SU-DHL-6 (cell line): ENCODE measurements around the gene ST3GAL6.

Experiments used
- H2AFZ ChIP-seq: fragments of 200-600 bp; sonication (generic); 2 replicates; pipeline ENCODE4 v1.6.1; 2014; ENCODE audit warnings: low read depth, mild to moderate bottlenecking, moderate library complexity, mixed read lengths, antibody characterized with exemption, low read length; ENCODE audit not compliant: severe bottlenecking
- H3F3A ChIP-seq: fragments of 200-600 bp; shearing (Covaris generic); 2 replicates; pipeline ENCODE4 v1.6.0; 2016; ENCODE audit warnings: antibody characterized with exemption, mild to moderate bottlenecking; ENCODE audit not compliant: insufficient read depth
- H3K27ac ChIP-seq: fragments of 200-600 bp; sonication (generic); 2 replicates; pipeline ENCODE4 v1.5.1; 2016; ENCODE audit warnings: low read depth, mild to moderate bottlenecking, low read length, moderate library complexity, mixed read lengths
- H3K27me3 ChIP-seq: fragments of 200-600 bp; sonication (generic), shearing (Covaris generic); 2 replicates; pipeline ENCODE4 v1.6.0; 2014; ENCODE audit warnings: mild to moderate bottlenecking, low read length
- H3K36me3 ChIP-seq: fragments of 200-600 bp; sonication (generic); 2 replicates; pipeline ENCODE4 v1.6.1; 2014; ENCODE audit warnings: mild to moderate bottlenecking, low read length, mixed read lengths
- H3K4me2 ChIP-seq: fragments of 300-600, 200-600 bp; shearing (Covaris generic), sonication (generic); 2 replicates; pipeline ENCODE4 v1.6.0; 2014; ENCODE audit warnings: low read length, low read depth, mild to moderate bottlenecking; ENCODE audit not compliant: poor library complexity, severe bottlenecking
- H3K4me3 ChIP-seq: fragments of 200-600 bp; sonication (generic); 2 replicates; pipeline ENCODE4 v1.5.1; 2014; ENCODE audit warnings: antibody characterized with exemption, low read length, mild to moderate bottlenecking, mixed read lengths; ENCODE audit not compliant: insufficient read depth, poor library complexity, severe bottlenecking
- H3K79me2 ChIP-seq: fragments of 200-600 bp; sonication (generic); 2 replicates; pipeline ENCODE4 v1.6.1; 2014; ENCODE audit warnings: mild to moderate bottlenecking, low read length, moderate library complexity; ENCODE audit not compliant: insufficient read depth
- H3K9ac ChIP-seq: fragments of 200-600 bp; sonication (generic); 2 replicates; pipeline ENCODE4 v1.7.0; 2014; ENCODE audit warnings: mild to moderate bottlenecking, low read length
- H3K9me2 ChIP-seq: fragments of 200-600 bp; sonication (generic); replicated peaks from 2 replicates; pipeline ENCODE4 v1.6.1; 2014; ENCODE audit warnings: low read length; ENCODE audit not compliant: insufficient read depth
- H3K9me3 ChIP-seq: fragments of 200-600 bp; sonication (generic); 2 replicates; pipeline ENCODE4 v1.6.1; 2014; ENCODE audit warnings: low read length, mixed read lengths; ENCODE audit not compliant: insufficient read depth
- H4K20me1 ChIP-seq: fragments of 200-600 bp; sonication (generic); 2 replicates; pipeline ENCODE4 v1.6.1; 2014; ENCODE audit warnings: low read depth, mild to moderate bottlenecking, antibody characterized with exemption, low read length, moderate library complexity, mixed read lengths
- CTCF ChIP-seq: fragments of 200-600 bp; sonication (generic); IDR thresholded peaks from one replicate; pipeline ENCODE4 v1.5.1; 2017; ENCODE audit warnings: antibody characterized with exemption, mild to moderate bottlenecking, low read length, moderate library complexity; ENCODE audit not compliant: insufficient read depth, poor library complexity, severe bottlenecking
- EZH2phosphoT487 ChIP-seq: fragments of 200-600 bp; sonication (generic), shearing (Covaris generic); conservative IDR thresholded peaks from 2 replicates; pipeline ENCODE4 v1.6.1; 2018; ENCODE audit warnings: mild to moderate bottlenecking, antibody characterized with exemption, low read length, moderate library complexity, mixed read lengths

Gene ST3GAL6

DNA sequence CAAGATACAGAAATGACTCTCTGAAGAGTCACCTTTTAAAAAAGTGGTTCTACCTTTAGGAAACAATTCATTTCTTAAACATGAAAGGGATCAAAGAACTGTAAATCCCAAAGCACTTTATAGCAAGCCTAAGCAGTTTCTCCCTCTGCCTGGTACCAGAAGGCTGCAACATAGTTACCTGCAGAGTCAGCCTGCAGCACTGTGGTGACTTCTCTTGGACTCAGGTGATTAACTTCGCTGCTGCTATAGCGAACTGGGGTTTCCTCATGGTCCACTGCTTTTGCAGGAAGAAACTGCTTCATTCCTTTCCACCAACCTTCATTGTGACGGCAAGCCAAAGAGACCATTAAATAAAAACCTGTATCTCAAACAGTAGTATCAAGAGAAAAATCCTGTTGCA, 37.3 kb downstream of the ST3GAL6 start:
- Histone ChIP-seq H3K4me2 (no peak overlapping the region), H4K20me1 (no peaks in the 10 kb centered on the region), H3F3A (no peaks in the 10 kb centered on the region), H2AFZ (no peak overlapping the region), H3K79me2 (no peaks in the 10 kb centered on the region), H3K9me2 (no peaks in the 10 kb centered on the region), H3K27ac (no peak overlapping the region), H3K36me3 (no peaks in the 10 kb centered on the region), H3K9ac (no peak overlapping the region), H3K4me3 (no peak overlapping the region), H3K9me3 (no peaks in the 10 kb centered on the region), H3K27me3 (no peaks in the 10 kb centered on the region)
- TF ChIP-seq EZH2phosphoT487 (no peak), CTCF (no peak)

DNA sequence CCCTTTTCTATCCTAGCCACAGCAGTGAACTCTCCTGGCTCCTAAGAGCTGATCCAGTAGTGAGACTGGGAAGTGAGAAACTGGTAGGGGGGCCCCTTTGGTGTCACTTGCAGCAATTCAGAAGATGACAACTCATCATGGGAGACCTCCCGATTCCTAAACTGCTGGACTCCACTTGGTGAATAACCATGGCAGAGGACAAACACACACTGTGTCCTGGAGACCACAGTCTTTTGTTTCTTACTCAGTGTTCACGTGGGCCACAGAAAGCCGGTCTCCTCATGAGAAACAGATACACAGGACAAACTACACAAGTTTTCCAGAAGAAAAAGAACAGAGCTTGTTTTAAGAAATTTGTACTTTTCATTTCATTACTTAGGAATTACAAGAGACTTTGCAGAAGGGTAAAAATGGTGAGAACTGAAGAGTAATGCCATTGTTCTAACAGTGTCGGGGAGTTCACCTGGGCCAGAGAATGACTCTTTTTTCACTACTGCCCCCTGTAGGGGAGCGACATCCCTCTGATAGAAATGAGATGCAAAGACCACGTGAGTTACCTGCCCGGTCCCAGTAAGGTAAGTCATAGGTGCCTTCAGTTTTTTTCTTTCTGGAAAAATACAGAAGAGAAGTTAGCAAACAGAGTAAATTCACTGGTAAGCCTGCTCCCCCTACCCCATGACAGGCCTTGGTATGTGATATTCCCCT, 38.1 kb downstream of the ST3GAL6 start:
- no peak overlapping the region for H2AFZ ChIP-seq
- no peak overlapping the region for H3K4me3 ChIP-seq
- no peaks in the 10 kb centered on the region for H3K36me3 ChIP-seq
- no peaks in the 10 kb centered on the region for H3K79me2 ChIP-seq
- no peak overlapping the region for H3K27ac ChIP-seq
- no peak for TF ChIP-seq CTCF
- no peak for TF ChIP-seq EZH2phosphoT487
- H4K20me1 ChIP-seq, result no peaks in the 10 kb centered on the region
- H3K27me3 ChIP-seq, result no peaks in the 10 kb centered on the region
- H3K9me3 ChIP-seq, result no peaks in the 10 kb centered on the region
- H3K9ac ChIP-seq, result no peak overlapping the region
- H3F3A ChIP-seq, result no peaks in the 10 kb centered on the region
- H3K9me2 ChIP-seq, result no peaks in the 10 kb centered on the region
- H3K4me2 ChIP-seq, result no peak overlapping the region

DNA sequence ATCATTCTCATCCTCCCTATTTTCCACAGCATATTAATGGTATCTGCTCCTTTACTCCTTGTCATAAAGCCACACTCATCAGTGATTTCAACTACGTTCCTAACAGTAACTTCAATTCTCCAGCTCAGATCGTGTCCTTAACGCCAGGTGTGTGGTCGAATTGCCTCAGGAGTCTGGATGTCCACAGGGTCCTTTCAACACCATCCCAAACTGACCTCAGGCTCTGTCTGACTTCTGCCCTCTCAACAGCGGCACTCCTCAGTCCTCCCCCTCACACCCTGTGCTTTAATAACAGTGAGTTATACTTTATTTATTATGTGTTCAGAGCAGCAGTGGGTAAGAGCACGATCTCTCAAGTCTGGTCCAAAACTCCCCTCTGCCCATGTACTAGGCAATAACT, 42.4 kb downstream of the ST3GAL6 start:
- H3K79me2 ChIP-seq, result no peaks in the 10 kb centered on the region
- no peaks in the 10 kb centered on the region for H3K27me3 ChIP-seq
- H4K20me1 ChIP-seq, result no peaks in the 10 kb centered on the region
- no peak overlapping the region for H3K4me3 ChIP-seq
- no peaks in the 10 kb centered on the region for H3K9me3 ChIP-seq
- no peak overlapping the region for H3K9ac ChIP-seq
- no peaks in the 10 kb centered on the region for H3K36me3 ChIP-seq
- TF ChIP-seq EZH2phosphoT487 (no peak), CTCF (no peak)
- no peak overlapping the region for H3K4me2 ChIP-seq
- no peak overlapping the region for H3K27ac ChIP-seq
- no peak overlapping the region for H2AFZ ChIP-seq
- H3F3A ChIP-seq, result no peaks in the 10 kb centered on the region
- no peaks in the 10 kb centered on the region for H3K9me2 ChIP-seq
